Omental fat pad (tissue), 4 donors: ENCODE data around the gene NPBWR2. TPM values are rescaled to one million over a fixed set of nuclear protein-coding genes. Genes with fewer than 3 reads are reported as not detected.

Experiments used
- ATAC-seq: fragments of 150-250 bp; one replicate; pipeline ENCODE4 v1.9.1; 2016; ENCODE audit warnings: mild to moderate bottlenecking, moderate library complexity; ENCODE audit not compliant: low FRiP score
- DNase-seq: peaks from one replicate; pipeline ENCODE4 v3.0.0-alpha.2; 2019; ENCODE audit warnings: low spot score
- total RNA-seq, 4 donors: library from RNA; depleted of rRNA; stranded (reverse); fragments of >200 nt; gene quantifications; one replicate each; pipeline ENCODE4 v1.1.0, GENCODE V29; 2016
- TF ChIP-seq, protein P1 (sequence below), 3 donors: fragments of 450-650 bp; IDR thresholded peaks; one replicate each; pipeline ENCODE4 v1.5.1; 2016 to 2017; ENCODE audit warnings: antibody characterized with exemption in 3 of 3, mild to moderate bottlenecking in 3 of 3, moderate library complexity in 2 of 3

The NPBWR2 gene
- total RNA-seq, 4 donors from 2014 or later: not detected

DNA sequence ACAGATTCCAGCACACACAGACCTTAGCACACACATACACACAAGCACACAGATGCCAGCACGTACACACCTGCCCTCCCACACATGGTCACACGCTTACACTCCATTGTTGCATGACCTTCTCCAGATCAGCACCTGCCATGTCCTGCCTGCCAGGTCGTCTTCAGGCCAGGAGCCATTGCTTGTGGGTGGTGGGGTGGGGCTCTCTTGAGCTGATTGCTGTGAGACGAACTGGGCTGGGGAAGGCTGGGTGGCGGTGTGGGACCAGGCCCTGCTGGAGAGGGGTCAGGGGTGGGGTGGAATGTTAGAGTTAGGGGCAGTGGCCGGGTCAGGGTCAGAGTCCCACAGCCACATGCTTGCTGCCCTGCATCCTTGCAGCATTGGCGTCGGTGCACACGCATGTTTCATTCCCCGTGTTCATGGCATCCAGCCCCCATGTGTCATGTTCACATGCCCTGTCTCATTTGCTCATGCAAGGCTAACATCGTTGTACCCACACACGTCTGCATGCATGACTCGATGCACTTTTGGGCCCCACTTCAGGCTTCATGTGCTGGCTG, 6.5 kb upstream of the NPBWR2 start:
- TF ChIP-seq, protein P1, sequence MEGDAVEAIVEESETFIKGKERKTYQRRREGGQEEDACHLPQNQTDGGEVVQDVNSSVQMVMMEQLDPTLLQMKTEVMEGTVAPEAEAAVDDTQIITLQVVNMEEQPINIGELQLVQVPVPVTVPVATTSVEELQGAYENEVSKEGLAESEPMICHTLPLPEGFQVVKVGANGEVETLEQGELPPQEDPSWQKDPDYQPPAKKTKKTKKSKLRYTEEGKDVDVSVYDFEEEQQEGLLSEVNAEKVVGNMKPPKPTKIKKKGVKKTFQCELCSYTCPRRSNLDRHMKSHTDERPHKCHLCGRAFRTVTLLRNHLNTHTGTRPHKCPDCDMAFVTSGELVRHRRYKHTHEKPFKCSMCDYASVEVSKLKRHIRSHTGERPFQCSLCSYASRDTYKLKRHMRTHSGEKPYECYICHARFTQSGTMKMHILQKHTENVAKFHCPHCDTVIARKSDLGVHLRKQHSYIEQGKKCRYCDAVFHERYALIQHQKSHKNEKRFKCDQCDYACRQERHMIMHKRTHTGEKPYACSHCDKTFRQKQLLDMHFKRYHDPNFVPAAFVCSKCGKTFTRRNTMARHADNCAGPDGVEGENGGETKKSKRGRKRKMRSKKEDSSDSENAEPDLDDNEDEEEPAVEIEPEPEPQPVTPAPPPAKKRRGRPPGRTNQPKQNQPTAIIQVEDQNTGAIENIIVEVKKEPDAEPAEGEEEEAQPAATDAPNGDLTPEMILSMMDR (IDR thresholded peaks at IDR 0.05): no peak
- ATAC-seq (no peak), DNase-seq (no peak)

DNA sequence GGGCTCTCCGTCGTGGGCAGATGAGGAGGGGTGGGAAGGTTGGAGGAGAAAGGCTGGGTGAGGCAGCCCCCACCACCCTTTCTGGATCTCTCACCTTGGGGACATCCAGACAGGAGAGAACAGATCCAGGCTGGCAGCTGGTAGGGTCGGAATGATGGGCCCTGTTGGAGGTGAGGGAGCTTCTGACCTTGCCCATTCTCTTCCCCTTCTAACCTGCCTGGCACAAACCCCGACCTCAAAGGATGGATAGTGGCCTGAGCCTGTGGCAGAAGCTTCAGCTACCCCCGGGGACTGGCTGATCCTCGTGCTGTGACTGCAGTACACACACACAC, 6.0 kb upstream of the NPBWR2 start:
- ATAC-seq (no peak), DNase-seq (no peak)
- TF ChIP-seq, protein P1 (IDR thresholded peaks at IDR 0.05): no peak

DNA sequence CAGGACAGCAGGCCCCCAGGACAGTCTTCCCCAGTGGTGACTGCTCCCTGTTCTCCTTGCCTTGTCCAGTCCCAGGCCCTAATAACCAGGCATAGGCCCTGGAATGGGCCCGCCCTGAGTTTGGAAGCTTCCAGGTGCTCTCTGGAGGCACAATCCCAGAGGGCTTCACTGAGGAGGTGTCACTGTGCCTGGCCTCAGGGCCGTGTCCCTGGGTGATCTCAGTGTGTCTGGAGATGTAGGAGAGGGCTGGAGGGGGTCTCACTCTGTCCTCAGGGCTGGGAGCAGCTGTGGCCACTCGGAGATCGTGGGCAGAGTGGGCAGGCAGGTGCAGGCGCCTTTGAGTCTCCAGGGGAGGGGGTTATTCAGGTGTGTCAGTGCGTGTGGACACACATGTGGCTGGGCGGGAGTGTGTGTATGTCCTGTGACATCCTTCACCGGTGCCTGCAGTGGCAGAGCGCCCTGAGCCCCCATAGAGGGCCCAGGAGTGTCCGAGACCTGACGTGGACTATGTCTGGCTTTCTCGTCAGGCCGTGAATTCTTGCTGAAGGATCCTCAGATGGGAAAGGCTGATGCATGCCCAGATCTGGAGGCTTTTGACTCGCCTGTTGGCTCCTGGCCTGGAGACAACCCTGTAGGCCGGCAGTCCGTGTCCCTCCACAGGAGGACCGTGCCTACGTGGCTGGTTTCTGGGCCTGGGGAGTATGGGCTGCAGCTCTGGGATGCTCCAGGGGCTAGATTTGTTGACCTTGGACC, 5.5 kb upstream of the NPBWR2 start:
- TF ChIP-seq, protein P1 (IDR thresholded peaks at IDR 0.05): no peak
- peak; percentile 13 for DNase-seq

DNA sequence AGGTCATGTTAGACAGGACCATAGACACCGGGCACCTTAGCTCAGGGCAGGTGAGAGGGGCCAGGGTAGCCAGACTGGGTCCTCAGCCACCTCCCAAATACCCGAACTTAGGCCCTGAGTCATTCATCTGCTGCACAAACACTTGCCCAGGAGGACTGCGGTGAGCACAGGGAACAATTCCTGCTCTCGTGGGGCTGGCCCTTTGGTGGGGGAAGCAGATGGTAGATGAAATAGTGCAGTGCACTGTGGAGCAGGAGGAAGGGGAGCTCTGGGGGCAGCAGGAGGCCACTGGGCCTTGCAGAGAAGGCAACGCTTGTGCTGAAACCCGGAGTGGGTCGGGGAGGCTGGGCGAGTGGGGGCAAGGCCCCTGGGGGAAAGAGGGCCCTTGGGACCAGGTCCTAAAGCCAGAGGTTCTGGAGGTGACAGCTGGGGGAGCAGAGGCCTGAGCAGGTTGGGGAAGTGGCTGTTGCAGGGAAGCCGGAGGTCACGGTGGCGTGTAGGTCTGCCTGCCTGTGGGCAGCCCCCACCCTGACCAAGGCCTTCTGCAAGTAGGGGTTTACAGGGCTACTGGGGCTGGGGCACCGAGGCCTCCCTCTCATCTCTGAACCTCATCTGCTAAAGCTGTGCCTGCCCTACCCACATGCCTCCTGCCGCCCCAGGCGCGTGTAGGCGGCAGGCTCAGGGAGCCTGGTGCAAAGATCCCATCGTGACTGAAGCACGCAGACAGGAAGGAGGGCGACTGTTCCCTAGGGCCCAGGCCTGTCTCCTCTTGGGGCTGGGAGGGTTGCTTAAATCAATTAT, 4.7 kb upstream of the NPBWR2 start:
- TF ChIP-seq, protein P1 (IDR thresholded peaks at IDR 0.05): no peak
- DNase-seq (peak; percentile 11), ATAC-seq (no peak)

More for the DNA sequence above, 5.5 kb upstream of the NPBWR2 start:
- ATAC-seq: no peak

DNA sequence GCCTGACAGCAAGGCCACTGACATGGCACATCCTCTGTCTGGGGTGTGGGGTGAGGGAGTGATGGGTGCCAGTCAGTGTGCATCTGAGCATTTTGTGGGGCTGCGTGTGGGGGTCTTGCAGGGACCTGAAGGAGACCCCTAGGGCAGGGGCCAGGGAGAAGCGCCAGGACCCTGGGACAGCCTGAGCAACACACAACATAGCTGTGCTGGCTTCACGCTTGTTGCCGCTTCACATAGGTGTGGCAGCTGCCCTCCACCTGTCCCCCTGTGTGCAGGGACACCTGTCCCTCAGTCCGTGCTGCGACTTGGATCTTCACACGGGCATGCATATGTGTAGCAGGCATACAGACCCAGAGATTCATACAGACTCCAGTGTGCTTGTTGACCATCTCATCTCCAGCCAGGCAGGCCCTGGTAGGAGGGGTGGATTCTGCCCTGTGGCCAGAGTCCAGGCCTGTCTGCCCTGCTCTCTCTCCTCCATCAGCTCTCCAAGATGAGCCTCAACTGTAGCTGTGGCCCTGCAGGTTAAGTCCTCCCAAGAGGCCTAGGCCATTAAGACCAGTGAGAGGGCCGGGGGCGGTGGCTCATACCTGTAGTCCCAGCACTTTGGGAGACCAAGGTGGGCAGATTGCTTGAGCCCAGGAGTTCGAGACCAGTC, 3.2 kb upstream of the NPBWR2 start:
- ATAC-seq (no peak), DNase-seq (peak; percentile 19)
- TF ChIP-seq, protein P1 (IDR thresholded peaks at IDR 0.05): no peak

DNA sequence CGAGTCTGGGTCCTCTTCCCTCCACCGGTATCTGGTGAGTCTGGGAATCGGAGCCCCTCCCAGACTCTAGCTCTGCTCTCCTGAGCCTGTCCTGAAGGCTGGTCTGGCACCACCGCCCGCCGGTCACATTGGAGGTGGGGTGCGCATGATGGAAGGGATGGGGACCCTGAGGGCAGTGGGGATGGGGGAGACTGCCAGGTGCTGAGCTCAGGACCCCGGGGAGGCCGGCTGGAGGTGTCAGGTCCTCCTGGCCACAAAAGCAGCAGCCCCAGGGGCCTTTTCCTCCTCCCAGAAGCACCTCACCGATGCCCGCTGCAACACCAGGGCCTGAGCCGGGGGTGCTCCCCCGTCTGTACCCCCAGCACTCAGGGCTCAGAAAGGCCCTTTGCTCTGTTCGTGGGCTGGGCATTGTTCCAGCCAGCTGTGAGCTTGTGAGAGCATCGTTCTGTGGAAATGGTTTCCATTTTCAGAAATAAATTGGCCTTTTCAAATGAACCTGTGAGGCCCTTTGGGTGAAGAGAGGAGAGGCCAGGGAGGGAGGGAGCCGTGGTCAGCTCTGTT, 2.5 kb upstream of the NPBWR2 start:
- TF ChIP-seq, protein P1 (IDR thresholded peaks at IDR 0.05): no peak
- ATAC-seq: no peak
- peak; percentile 15 for DNase-seq
